Stimulated activated CD8-positive, alpha-beta memory T cell treated with anti-CD3 and anti-CD28 coated beads, Interleukin-2, amount 100 ng/mL, for 48 hours (primary cell): ENCODE results near the gene CYTH4.

ENCODE experiments used
- DNase-seq, 2 donors: peaks; one replicate each; pipeline ENCODE4 v3.0.0-alpha.2; 2020; ENCODE audit warnings: low read depth in 2 of 2

The CYTH4 gene

GRCh38 chr22:37269936-37270678 lies 12.2 kb upstream of the CYTH4 start:
- DNase-seq = no peak

GRCh38 chr22:37270928-37271650 lies 11.2 kb upstream of the CYTH4 start:
- DNase-seq = no peak

- DNase-seq = no peak
Observed at GRCh38 chr22:37273126-37273845, 9.0 kb upstream of the CYTH4 start.

DNA sequence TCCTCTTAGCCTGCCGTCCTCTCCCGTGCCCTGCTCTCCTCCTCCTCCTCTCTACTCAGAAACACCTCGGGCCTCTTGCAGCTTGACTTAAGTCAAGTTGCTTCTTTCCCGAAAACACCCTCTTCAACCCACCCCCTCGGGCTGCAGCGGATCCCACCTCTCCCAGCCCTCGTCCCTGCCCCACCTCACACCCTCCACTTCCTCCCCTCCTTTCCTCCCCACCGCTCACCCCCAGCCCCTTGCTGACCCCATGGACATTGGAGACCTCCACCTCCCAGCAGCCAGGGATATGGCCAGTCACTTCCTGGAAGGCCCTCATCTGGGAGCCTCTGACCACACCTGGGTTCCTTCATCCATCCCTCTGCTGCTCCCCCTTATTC lies 8.5 kb upstream of the CYTH4 start:
- no peak for DNase-seq

- no peak for DNase-seq
Observed at GRCh38 chr22:37274380-37274862, 7.9 kb upstream of the CYTH4 start.

- DNase-seq = no peak
Observed at GRCh38 chr22:37275134-37275533, 7.2 kb upstream of the CYTH4 start.

DNA sequence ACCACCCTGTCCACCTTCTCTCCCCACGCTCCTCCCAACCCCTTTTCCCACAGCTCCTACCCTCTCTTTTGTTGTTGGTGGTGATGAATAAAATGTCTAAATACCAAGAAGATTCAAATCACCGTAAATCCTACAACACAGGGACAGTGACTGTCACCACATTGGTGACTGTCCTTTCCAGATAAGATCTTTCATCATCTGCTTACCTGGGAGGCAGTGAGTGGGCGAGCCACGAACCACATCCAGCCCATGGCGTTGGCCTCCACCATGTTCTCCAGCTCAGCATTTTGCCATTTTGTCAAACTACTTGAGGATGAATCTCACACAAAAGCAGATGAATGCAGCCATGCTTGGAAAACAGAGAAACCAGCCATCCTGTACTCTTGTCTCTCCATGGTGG lies 6.7 kb upstream of the CYTH4 start:
- peak; percentile 46 to 58 for DNase-seq

GRCh38 chr22:37276776-37277175 lies 5.5 kb upstream of the CYTH4 start:
- no peak for DNase-seq

DNA sequence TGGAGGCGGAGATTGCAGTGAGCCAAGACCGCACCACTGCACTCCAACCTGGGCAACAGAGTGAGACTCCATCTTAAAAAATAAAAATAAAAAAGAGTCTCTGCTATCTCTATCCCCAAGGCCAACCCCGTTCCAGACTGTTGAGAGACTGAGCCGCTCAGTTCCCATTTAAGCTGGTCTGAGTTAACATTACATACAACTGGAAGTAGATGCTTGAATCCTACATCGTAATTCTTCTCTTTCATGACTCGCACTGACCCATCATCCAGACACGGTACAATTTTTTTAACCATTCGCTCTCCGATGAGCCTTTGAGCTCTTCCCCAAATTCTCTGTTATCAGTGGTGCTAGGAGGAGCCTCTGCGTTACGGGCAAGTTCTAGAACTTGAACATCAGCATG lies 4.9 kb upstream of the CYTH4 start:
- no peak for DNase-seq

- no peak for DNase-seq
Observed at GRCh38 chr22:37278261-37278660, 4.0 kb upstream of the CYTH4 start.

GRCh38 chr22:37279331-37280181 lies 2.8 kb upstream of the CYTH4 start:
- no peak for DNase-seq

DNA sequence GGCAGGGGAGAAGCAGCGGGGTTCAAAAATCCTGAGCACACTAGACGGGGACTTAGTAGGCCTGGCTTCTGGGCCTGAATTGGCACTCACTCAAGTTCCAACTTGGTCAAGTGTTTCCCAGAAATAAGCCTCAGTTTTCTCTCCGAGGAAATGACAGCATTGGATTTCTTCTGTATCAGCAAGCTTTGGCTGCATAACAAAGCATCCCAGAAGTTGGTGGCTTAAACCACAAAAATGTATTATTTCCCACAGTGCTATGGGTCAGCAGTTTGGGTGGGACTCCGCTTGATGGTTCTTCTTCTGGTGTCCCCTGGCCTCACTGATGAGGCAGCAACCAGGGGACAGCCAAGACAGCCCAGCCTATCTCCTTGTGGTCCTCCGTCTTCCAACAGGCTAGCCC lies 1.6 kb upstream of the CYTH4 start:
- no peak for DNase-seq

- no peak for DNase-seq
Observed at GRCh38 chr22:37281195-37281594, 1.1 kb upstream of the CYTH4 start.

- DNase-seq = no peak
Observed at GRCh38 chr22:37281646-37282384, 493 bp upstream of the CYTH4 start.

GRCh38 chr22:37283393-37283937 lies 1.2 kb downstream of the CYTH4 start:
- DNase-seq = peak in 1 of 2 donors; percentile 57

GRCh38 chr22:37284126-37284804 lies 2.0 kb downstream of the CYTH4 start:
- DNase-seq = no peak

DNA sequence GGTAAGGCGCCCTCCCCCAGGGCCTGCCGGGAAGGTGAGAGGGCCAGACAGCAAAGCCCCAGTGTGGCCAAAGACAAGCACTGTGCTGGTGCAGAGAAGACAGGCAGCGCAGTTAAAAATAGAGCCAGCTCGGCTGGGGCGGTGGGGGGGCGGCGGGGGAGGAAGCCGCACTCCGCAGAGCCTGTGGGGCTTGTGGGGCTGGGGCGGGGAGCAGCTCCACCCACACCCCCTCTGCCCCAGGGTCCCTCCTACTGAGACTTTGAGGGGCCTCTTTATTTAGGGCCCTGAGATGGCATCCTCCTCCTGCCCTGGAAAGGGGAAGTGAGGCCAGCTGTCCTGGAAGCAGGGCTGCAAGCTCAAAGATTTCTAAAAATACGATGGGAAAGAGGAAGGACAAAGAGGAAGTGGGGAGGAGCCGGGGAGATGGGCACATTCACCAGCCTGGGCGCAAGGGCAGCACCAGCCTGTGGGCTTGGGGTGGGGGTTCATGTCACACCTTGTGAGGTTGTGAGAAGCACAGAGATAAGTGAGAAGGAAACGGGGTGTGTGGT lies 2.6 kb downstream of the CYTH4 start:
- DNase-seq = no peak

- no peak for DNase-seq
Observed at GRCh38 chr22:37285937-37286336, 3.6 kb downstream of the CYTH4 start.

DNA sequence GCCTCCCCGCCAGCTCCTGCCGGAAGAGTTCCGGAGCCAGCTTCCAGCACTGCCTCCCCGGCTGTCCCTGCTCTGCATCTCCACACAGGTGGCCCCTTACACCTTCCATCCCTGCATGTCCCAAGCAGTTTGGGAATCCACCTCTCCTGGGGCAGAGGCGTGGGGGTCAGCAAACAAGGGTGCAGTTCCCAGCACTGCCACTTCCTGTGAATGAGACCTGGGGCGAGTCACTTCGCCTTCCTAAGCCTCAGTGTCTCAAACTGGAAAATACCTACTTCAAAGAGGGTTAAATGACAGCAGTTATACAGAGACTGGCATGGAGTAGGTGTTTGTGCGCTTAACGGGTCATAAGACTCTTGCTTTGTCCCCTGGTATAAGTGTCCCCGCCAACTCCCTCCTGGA lies 5.2 kb downstream of the CYTH4 start:
- no peak for DNase-seq

- no peak for DNase-seq
Observed at GRCh38 chr22:37288521-37288920, 6.2 kb downstream of the CYTH4 start.
